ENCODE results near the gene NUDT7. TPM values are rescaled to one million over a fixed set of nuclear protein-coding genes. Genes with fewer than 3 reads are reported as not detected.

The NUDT7 gene
- total RNA-seq, 1 experiment from 2014 or later, result 2.3 TPM

DNA sequence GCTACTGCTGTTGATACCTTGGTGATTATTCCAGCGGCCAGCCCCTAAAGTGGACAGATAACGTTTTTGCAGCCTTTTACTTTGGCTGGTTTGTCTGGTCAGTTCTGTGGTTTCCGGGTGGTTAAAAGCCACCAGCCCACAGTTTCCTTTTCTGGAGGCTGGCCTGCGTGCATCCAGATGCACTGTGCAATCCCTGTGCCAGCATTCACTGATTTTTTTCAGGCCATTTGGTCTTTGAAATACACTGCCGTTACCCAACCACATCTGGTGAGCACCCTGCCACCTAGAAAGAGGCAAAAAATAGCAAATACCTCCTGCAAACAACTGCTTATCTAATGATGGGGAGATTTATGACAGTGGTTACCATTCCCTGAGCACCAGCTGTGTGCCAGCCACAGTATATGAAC, 797 bp downstream of the NUDT7 start:
- peak; percentile 53 for DNase-seq (ENCODE audit: low read depth)

DNA sequence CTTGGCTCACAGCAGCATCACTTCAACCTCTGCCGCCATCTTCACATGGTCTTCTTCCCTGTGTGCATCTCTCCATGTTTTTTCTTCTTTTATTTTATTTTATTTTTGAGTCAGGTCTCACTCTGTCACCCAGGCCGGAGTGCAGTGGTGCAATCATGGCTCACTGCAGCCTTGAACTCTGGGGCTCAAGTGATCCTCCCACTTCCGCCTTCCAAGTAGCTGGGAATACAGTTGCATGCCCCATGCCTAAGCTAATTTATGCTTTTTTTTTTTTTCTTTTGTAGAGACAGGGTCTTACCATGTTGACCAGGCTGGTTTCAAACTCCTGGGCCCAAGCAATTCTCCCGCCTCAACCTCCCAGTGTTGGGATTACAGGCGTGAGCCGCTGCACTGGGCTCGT, 1.9 kb downstream of the NUDT7 start:
- DNase-seq (ENCODE audit: low read depth), result no peak

DNA sequence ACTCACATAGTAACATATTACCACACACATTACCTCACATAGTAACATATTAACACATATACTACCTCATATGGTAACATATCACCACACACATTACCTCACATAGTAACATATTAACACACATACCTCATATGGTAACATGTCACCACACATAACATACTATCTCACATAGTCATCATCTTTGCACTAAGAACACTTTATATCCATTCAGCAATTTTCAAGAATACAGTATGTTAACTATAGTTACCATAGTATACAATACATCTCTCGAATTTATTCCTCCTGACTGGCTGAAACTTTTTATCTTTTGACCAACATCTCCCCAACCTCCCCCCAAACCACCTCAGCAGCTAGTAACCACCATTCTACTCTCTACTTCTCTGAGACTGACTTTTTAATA, 7.6 kb downstream of the NUDT7 start:
- DNase-seq (ENCODE audit: low read depth), result no peak

DNA sequence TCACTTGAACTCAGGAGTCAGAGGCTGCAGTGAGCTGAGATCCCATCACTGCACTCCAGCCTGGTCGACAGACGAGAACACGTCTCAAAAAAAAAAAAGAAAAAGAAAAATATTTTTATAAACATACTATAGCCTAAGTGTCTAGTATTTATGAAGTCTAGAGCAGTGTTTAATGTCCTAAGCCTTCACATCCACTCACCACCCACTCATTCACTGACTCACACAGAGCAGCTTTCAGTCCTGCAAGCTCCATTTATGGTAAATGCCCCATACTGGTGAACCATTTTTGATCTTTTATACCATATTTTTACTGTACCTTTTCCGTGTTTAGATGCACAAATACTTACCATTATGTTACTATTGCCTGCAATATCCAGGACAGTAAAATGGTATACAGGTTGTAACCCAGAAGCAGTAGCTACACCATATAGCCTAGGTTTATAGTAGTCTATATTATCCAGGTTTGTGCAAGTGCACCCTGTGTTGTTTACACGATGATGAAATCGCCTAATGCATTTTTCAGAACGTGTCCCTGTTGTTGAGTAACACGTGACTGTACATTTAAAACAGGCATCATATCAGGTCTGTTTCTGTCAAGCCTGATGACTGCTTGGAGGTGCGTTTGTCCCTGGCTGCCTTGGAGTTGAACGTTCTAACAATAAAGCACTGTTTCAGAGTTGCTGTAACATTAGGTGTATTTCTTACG, 10.1 kb downstream of the NUDT7 start:
- DNase-seq (ENCODE audit: low read depth), result peak; percentile 53

DNA sequence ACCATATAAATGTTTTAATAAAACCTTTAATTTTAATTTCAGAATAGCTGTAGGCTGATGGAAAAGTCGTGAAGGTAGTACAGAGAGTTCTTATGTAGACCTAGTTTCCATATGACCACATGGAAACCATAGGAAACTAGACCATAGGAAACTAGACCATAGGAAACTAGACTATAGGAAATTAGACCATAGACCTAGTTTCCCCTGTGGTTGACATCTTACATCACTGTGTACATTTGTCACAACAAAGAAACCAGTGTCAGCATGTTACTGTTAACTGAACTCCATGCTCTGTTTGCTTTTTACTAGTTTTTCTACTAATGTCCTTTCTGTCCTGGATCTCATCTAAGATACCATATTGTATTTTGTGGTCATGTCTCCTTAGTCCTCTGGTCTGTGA, 14.6 kb downstream of the NUDT7 start:
- DNase-seq (ENCODE audit: low read depth), result no peak

DNA sequence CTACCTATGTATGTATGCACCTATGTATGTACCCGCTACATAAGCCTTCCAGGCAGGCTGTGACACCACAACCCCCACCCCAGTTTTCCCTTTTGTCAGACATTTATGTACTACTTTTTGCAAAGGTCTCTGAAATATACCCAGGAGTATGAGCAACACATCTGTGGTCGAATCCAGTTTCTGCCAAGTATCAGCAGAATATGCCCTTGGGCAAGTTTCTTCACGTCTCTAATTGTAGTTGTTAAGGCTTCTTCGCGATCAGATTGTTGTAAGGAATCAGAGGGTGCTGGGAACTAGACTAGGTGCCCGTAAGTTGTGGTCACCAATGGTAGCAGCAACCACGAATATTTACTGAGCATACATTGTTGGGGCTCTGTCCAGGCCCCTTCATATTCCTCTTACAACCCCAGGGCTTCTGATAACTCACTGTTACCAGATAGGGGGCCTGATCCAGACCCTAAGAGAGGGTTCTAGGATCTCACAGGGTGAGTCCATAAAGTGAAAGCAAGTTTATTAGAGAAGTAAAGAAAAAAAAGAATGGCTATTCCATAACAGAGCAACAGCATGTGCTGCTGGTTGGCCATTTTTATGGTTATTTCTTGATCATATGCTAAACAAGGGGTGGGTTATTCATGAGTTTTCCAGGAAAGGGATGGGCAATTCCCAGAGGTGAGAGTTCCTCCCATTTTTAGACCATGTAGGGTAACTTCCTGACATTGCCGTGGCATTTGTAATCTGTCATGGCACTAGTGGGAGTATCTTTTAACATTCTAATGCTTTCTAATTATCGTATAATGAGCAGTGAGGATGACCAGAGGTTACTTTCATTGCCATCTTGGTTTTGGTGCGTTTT, 16.6 kb downstream of the NUDT7 start:
- no peak for DNase-seq (ENCODE audit: low read depth)

DNA sequence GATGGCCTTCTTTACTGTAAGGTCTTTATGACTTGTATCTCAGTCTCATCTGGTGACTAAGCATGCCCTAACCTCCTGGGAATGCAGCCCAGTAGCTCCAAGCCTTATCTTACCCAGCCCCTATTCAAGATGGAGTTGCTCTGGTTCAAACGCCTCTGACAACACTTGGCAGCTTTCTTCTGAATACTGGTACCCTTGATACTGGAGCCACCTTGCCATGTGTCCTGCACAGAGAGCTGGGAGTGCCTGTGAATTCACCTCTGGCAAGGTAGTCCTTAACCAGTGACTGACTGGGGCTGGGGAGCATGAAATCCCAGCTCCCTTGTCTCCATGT, 17.2 kb downstream of the NUDT7 start:
- peak; percentile 19 for DNase-seq (ENCODE audit: low read depth)

DNA sequence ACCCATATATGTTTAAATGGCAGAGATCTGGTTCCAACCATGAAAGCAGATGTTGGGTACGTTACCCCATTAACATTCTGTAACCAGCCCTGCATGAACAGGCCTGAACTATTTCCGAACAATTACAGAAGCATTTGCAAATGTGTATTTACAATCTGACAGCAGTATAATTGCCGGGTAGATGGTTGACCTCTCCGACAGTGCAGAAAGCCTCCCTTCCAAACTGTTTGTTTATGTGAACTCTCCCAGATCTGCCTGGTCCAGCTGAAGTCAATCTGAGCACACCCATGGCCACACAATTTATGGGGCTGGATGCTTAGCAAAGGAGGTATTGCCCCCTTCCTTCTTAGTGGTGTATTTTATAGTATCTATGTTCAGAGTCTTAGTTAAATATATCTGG, 21.8 kb downstream of the NUDT7 start:
- no peak for DNase-seq (ENCODE audit: low read depth)

DNA sequence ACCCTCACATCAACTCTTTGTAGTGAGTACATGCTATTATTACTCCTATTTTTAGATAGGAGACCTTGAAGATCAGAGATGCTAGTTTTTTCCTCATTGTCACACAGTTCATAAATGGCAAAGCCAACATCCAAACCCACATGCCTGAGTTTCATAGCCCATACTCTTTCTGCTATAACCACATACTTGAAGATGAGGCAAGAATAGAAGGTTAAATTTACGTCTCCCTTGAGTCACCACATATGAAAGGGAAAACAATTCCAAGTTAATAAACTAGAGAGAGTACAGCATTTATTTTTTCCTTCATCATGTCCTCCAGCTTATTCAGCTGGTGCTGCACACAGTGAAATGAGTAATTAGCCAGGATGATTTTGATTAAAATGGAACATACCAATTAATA, 23.7 kb downstream of the NUDT7 start:
- no peak for DNase-seq (ENCODE audit: low read depth)

DNA sequence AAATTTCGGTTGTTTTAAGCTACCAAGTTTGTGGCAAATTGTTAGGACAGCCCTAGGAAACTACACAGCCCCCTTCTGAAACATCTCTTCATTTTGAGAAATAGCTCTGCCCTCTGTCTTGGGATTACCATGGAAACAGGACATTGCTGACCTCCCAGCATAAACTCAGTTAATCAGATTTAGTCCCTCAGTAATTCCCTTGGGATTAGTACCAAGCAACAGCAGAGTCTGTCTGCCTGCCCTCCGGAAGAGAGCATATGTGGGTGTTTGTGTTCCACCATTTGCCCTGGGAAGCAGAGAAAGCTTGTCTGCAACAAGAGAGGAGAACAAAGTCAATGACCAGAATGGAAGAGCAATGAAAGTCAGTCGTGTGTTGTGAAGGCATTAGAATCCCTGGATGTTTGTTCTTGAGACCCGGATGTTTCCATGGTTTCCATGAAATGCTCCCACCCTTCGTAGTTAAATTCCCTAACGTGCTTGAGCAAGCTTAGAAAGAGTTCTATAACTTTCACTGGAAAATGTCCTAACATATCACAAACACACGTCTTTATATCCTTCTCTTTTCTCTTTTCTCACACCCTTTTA, 26.2 kb downstream of the NUDT7 start:
- DNase-seq (ENCODE audit: low read depth), result no peak

DNA sequence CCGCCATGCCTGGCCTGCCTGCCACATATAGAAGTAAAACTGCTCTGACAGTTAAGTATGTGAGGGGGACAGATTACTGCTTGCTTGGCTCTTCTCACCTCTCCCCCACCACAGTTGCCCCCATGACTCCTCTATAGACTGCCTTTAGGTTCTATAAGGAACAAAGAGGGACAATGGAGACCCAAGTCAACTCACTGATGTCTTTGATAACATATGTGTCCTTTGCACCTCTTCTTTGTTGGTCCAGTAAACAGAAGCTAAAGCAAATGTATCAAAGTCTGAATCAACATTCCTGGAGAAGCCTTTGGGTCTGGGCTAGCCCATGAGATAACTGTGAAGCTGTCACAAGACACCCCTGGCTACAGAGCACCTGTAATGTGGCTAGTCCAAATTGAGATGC, 27.1 kb downstream of the NUDT7 start:
- no peak for DNase-seq (ENCODE audit: low read depth)

DNA sequence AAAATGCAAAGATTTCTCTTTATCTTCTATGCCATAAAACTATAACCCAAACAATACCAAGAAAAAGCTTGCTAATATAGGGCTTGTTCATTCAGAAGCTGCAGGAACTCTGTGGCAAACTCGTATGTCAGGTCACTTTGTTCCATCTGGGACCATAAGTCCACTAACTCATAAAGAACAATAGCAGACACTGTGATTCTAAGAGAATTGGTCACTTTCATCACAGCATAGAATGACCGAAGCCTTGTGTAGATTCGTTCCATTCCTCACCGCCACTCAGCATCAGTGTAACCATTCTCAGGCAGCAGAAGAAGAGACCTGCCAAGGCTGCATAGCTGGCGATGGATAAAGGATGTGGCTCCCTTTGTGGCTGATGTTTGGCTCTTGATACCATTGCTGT, 35.7 kb downstream of the NUDT7 start:
- no peak for DNase-seq (ENCODE audit: low read depth)

DNA sequence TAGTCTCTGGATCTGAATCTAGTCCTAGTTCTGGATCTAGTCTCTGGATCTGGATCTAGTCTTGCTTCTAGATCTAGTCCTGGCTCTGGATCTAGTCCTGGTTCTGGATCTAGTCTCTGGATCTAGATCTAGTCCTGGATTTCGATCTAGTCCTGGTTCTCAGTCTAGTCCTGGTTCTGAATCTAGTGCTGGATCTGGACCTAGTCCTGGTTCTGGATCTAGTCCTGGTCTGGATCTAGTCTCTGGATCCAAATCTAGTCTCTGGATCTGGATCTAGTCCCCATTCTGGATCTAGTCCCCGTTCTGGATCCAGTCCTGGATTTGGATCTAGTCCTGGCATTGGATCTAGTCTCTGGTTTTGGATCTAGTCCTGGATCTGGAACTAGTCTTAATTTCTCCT, 36.2 kb downstream of the NUDT7 start:
- no peak for DNase-seq (ENCODE audit: low read depth)

DNA sequence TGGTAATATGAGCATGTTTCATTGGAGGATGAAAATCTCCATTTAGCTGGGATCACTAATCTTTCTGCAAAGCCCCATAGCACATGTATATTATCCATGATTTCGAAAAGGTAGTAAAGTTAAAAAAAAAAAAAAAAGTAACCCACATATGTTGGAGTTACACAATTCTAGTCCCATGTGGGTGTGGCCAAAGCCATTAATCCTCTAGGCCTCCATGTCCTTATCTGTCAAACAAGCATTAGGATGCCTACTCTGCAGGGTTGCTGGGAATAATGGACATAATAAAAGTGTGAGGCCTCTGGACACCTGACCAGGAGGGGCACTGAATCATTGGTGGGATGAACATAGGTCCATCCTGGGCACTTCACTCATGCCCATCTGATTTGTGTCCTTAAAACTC, 36.9 kb downstream of the NUDT7 start:
- no peak for DNase-seq (ENCODE audit: low read depth)

DNA sequence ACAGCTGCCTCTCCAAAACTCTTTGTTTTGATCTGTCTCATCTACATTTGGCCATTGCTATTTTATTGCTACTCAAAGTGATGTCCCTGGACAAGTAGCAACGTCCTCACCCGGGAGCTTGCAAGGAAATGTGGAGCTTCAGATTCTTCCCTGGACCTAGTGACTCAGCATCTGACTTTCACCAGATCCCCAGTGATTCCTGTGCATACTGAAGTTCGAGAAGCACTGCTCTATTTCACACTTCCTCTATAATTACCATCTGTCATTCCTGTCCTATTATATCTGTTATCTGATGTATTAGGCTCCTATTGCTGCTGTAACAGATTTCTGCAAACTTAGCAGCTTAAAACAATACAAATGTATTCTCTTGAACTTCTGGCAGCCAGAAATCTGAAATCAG, 37.5 kb downstream of the NUDT7 start:
- DNase-seq (ENCODE audit: low read depth), result no peak

DNA sequence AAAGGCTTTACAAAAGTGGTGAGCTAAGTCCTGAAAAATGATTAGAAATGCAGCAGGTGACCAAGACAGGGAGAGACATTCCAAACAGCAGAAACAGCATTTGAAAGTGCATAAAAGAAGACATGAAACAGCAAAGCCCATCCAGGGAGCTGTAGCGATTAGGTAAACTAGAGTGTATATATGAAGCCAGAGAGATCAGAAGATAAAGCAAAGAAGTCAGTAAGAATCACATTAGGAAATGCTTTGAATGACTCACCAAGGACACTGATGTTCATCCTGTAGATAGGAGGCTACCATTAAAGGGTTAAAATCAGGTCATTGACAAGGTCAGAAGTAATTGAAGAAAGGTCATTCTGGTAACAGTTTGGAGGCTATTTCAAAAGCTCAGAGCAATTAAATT, 38.5 kb downstream of the NUDT7 start:
- DNase-seq (ENCODE audit: low read depth), result no peak

DNA sequence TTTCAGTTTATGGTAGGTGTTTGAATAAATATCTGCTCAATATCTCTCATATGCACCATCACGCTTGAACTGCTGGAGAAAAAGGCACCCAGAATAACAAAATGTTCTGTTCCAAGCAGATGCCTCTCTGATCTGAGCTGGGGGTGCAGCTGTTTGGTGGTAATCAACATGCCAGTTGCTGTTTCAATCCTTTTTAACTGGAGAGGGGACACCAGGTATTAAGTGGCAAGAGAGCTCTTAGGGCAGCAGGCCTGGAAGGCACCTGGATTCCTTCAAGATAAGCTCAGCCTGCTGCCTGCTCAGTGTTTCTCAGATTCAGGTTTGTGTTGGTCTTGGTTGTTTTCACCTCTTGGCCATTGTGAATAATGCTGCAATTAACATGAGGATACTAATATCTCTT, 38.9 kb downstream of the NUDT7 start:
- DNase-seq (ENCODE audit: low read depth), result no peak

DNA sequence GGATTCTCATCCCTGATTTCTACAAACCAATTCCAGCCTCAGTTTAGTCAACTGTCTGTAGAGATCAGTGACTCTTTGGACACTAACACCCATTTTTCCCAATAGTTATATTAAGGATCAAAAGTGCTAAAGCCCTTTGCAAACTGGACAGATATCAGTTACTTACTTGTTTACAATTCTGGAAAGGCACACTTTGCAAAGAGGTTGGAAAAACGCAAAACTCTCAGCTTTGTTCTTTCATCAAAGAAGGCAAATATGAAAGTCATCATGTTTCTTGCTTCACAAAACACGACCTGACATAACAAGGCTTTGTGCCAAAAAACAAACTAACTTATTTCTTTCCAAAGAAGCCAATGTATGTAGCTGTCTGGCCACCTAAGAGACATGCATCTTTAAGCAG, 39.9 kb downstream of the NUDT7 start:
- DNase-seq (ENCODE audit: low read depth), result no peak

DNA sequence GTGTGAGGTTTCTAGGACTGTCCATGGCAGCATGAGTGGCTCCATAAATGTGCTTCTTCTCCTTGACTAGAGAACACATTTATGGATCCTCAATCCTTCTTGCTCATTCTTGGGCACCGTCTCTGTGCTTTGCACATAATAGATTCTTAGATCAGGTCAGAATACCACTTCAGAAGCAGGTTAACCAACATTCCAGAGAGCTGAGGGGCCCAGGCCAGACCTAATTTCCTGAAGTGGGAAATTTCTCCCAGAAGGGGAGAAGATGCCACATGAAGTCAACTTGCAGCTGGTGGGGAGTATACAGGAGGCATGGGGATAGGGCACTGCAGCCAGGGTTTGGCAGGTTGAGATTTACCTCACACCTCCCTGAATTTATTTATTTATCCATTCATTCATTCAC, 41.7 kb downstream of the NUDT7 start:
- DNase-seq (ENCODE audit: low read depth), result no peak

DNA sequence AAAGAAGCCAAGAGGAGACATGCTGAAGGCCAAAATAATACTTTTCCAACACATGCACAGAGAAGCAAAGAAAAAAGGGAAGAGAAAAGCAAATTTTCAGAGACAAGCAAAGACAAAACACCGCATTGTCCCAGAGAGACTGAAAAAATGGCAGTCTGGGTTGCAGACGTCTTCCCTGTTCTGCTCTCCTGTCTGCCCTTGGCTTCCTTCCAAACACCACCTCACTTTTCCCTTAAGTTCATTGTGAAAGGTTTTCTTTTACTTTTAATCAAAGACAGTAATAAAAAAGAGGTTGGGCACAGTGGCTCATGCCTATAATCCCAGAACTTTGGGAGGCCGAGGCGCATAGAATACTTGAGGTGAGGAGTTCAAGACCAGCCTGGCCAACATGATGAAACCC, 44.9 kb downstream of the NUDT7 start:
- no peak for DNase-seq (ENCODE audit: low read depth)

DNA sequence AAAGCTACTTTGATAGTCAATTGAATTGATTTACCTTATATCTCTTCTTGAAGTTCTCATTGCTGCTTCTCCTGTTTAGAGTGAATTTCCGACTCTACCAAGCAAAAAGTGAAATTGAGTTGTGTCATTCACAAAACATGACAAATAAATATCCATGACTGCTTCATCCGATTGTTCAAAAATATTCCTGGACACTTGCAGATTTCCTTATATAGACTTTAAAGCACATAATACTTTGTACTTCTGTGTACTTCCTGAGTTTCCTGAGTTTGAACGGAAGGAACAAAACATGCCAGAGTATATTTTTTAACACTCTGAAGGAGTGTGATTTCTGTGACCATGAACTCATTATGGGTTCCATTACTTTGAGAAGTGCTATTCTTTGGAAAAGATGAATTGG, 45.5 kb downstream of the NUDT7 start:
- DNase-seq (ENCODE audit: low read depth), result no peak
